Measurements from ENCODE around the gene OR9Q2.
"Not testable (repeated sequence)": the region's sequence is repeated elsewhere in the genome, so short reads cannot be mapped to it uniquely, and the experiment has no call there.

Gene OR9Q2, protein sequence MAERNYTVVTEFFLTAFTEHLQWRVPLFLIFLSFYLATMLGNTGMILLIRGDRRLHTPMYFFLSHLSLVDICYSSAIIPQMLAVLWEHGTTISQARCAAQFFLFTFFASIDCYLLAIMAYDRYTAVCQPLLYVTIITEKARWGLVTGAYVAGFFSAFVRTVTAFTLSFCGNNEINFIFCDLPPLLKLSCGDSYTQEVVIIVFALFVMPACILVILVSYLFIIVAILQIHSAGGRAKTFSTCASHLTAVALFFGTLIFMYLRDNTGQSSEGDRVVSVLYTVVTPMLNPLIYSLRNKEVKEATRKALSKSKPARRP

DNA sequence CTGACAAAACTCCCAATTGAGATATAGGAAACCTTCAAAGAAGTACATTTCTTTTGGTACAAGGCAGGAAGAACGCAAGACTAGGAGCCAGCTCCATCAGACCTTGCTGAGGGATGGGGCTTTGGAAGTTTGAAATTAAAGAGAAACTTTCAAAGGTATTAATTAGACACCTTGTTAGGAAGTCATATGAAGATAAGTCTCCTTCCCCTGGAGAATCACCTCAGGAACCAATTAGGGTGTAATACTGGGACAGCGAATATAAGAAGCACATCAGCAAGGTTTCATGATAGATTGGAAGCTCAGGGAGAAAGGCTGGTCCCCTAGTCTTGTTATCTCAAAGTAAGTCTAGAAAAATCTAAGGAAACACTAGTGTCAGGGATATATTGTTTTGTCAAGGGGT is at the start of gene OR9Q2:
OR9Q2 (plus strand) TSS at position 301 of the 400 bp plus-strand sequence. CDS start 1,421 bp downstream, outside the sequence.
- DNase-seq, result no peak

DNA sequence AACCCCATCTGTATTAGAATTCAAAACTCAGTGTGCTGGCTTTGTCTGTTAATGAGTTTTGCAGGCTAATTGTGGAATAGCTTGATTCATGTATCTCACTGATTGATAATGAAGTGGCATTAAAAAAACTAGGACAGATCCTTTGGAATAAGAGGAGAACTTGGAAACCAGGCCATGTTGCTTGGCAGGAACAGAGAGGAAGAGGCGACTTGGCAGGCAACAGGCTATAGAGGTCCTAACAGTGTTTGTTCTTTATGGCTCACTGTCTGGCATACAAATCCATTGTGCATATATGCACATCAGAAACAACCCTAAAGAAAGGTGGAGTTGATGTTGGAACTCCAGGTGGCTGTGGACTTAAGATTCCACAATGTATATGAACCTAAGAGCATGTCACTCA is 46.1 kb upstream of the OR9Q2 start:
- no peak for DNase-seq

DNA sequence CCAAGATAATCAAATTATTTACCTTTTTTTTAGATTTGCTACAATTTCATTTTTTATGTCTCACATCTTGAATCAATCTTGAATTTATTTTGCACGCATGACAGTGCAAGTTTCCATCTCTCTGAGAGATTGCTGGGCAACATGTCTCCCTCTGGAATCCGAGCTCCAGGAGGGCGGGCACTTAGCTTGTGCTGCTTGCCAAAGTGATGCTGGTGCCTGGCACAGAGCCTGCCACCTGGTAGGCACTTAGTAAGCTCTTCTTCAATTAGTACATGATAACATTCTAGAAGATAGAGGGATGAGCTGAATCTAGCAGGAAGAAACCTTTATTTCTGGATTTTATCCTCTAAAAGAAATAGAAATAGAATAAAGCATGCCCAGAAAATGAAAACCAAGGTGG is 36.1 kb upstream of the OR9Q2 start:
- DNase-seq, result no peak

DNA sequence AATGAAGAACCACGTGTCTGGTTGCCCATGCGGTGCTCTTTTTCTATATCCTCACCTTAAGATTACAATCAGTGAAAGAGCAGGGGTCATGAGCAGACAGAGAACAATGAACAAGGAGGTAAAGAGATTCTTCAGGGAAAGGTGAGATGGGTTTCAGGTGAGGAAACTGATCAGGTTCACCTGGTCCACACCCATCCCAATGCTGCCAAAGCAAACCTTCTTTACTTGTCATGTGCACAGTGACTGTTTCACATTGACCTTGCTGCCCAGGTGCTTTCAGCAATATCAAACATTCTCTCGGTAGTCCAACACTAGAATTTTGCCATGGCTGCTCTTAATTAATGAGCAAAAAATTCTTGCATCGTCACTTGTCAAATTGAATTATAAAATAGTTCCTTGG is 24.5 kb upstream of the OR9Q2 start:
- no peak for DNase-seq

DNA sequence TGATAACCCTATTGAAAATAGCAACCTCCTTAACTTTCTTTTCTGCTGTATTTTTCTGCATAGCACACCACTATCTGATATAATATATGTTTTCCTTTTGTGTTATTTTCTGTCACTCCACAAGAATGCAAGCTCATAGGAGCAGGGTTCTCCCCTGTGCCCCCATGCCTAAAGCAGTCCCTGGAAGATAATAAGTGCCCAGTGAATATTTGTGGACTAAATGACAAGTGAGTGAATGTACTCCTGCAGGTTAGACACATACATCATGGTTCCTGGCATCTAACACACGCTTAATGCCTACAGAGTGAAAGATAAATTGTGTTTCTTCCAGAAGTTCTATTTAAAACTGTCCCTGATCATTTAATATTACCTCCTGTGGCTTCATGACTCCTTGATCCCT is 23.9 kb upstream of the OR9Q2 start:
- no peak for DNase-seq

DNA sequence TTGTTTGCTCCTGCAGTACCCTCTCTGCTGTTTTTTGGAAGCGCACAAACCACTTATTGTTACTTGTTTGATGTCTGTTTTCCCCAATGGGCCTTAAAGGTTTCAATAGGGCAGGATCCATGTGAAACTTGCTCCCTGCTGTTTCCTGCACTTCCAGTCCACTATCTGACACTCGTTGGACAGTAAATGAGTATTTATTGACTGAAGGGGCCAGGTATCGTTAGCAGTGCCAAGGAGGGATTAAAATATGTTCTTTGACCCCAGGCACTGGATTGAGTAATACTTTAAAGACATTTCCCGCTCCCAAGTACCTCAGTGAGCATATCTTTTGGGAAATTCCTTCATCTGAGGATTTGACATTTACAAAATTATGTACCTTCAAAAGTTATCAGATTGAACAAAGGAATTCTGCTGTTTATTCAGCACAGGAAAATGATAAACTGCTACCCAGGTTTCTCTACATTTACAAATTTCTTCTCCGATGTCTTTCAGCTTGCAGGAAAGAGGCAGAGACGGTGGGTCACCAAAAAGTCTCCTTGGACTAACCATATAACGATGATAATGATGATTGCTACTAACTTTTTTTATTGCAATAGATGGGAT is 23.3 kb upstream of the OR9Q2 start:
- no peak for DNase-seq

DNA sequence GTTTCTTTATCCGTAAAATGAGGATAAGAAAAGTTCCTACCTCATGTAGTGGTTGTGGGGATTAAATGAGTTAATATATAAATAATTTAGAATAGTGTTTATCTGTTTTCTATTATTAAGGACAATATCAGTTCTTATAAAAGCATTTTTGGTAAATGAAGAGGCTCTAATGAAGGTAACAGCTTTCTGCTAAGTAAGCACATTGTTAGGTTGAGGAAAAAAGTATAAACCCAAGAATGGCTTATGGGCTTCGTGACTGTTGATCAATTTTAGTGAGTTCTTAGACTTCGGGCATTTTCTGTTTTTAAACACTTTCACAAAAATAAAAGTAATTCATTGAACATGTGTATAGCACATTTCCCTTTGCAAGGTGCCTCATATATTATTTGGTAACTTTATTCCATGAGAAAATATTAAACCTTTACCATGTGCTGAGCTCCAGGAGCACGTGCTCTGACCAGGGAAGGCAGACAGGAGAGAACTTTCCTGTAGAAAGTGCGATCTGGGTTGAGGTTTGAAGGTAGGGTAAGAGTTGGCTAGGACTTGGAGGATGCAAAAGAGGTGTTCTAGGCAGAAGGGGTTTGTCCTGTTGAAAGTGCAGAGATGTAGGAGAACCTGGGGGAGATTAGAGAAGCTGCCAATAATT is 11.3 kb upstream of the OR9Q2 start:
- no peak for DNase-seq

DNA sequence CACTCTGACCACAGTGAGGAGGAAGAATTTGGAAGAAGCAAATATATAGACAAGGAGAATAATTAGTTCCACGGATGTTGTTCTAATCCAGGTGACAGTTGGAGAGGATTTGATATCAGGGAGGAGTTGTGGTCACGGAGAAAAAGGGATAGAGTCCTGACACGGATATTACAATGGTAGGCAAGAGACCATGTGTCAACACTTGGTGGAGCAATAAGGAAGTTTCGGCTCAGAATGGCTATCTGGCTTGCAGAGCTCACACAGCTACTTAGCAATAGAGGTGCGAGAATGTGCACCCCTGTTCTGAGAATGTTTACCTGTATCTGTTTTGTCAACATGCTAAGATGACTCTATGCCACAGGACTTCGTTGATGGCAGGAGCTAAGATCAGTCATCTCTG is 10.4 kb upstream of the OR9Q2 start:
- no peak for DNase-seq

DNA sequence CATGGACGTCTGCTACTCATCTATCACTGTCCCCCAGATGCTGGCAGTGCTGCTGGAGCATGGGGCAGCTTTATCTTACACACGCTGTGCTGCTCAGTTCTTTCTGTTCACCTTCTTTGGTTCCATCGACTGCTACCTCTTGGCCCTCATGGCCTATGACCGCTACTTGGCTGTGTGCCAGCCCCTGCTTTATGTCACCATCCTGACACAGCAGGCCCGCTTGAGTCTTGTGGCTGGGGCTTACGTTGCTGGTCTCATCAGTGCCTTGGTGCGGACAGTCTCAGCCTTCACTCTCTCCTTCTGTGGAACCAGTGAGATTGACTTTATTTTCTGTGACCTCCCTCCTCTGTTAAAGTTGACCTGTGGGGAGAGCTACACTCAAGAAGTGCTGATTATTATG is 9.2 kb upstream of the OR9Q2 start:
- DNase-seq, result no peak

DNA sequence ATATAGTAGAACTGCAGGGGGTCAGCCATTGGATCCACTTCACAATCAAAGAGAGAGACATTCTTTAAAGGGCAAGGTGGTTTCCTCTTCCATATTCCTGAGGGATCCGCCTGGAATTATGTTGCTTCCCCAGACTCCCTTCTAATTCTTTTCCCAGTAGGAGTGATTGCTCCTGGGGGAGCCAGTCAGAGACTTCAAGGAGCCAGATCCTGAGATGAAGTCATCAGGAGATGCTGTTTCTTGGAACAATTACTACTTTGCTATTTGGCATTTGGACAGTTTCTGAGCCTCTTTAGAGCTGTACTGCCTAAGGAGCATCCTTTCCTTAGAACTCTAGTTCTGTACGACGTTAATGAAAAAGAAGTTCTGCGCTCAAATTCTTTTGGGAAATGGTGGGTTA is 1.9 kb upstream of the OR9Q2 start:
- DNase-seq, result no peak

DNA sequence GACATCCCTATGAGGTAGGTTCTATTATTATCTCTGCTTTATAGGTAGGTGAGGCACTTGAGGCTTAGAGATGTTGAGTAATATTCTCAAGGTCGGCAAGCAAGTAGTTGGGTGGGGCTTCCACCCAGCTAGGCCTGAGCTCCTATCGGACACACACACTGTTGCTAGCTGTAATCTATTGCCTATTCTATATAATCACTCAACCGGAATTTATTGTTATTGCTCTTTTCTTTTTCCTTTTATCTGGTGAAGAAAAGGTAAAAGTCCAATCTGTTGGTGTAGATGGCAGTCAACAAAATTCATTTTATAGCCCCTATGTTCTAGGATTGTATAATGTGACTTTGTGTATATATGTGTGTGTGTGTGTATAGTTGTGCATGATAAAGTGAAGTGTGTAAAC is 3.4 kb downstream of the OR9Q2 start:
- no peak for DNase-seq

DNA sequence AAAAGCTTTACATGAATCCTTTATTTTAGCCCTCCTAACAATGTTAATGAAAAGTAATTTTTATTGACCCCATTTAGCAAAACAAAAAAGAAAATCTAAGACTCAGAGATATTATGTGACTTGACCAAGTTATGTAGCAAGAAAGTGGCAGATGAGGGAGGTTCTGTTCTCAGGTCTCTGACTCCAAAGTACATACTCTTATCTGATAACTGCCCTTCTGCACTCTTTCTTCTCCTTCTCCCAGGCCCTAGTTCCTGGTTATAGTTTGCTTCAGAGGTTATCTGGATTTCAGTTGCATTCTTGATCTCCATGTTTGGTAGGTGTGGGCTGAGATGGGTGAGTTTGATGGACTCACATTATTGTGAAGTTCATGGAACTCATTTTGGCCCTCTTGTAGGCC is 4.5 kb downstream of the OR9Q2 start:
- DNase-seq, result no peak

DNA sequence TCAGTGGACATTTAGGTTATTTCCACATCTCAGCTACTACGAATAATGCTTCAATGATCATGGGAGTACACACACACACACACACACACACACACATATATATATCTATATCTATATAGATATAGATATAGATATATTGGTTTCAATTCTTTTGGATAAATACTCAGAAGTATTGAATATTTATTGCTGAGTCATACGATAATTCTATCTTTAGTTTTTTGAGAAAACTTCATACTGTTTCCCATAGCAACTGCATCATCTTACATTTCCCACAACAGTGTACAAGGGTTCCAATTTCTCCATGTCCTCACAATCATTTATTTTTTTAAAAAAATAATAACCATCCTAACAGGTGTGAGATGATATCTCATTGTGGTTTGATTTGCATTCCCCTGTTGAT is 7.1 kb downstream of the OR9Q2 start:
- no peak for DNase-seq

DNA sequence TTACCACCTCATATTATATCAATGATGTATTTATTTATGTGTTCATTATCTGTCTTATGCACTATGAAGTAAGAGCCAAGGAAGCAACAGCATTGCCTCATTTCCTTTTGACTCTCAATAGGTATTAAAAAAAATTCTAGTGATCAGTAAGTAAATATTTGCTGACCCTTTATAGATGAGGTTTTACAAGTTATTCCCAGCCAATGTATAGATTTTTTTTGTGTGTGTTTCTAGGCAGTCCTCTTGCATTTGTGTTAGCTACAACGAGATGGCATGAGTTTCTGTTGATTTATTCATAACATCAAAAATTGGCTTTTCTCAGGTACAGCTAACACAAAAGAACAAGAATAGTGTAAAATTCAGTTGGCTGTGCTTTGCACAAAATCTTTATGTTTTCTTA is 10.4 kb downstream of the OR9Q2 start:
- DNase-seq, result no peak

DNA sequence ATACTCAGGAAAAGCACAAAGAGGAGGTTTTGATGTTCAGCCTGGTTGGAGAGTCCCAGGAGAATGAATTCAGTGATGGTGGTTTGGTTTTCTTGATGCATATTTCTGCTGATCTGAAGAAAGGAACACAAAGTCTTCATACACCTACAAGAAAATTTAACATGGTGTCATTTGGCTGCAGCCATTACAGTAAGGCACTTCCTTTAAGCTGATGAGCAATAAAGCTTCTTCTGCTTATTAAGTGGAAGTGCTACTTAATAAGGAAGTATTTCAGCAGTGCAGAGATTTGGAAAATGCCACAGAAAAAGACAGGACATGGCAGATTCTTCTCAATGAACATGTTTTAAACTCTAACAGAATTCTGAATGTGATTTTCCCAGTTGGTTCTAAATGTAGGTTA is 15.2 kb downstream of the OR9Q2 start, which contains the start of gene OR1S2:
OR1S2 (minus strand) TSS at position 101 of the 400 bp plus-strand sequence; CDS start at position 101, 0 bp downstream.
- DNase-seq, result no peak

DNA sequence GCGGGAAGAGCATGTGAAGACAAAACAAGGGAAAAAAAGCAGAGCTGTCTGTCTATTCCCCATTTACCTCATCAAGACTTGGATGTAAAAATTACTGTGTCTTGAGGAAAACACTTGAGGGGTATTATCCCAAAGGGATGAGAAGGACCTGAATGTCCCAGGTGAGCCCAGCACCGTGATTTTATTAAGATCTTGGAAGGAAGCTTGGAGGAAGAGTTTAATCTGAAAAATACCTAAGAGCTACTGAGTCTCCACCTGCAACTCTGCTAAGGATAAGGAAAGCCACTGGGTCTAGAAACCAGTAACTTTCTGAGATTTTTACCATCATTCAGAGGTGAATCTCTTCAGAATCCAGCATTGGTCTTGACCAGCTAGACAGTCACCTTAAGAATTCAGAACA is 23.6 kb downstream of the OR9Q2 start, which contains the start of gene OR1S1:
OR1S1 (plus strand) TSS at position 301 of the 400 bp plus-strand sequence.
- not testable (repeated sequence) for DNase-seq

DNA sequence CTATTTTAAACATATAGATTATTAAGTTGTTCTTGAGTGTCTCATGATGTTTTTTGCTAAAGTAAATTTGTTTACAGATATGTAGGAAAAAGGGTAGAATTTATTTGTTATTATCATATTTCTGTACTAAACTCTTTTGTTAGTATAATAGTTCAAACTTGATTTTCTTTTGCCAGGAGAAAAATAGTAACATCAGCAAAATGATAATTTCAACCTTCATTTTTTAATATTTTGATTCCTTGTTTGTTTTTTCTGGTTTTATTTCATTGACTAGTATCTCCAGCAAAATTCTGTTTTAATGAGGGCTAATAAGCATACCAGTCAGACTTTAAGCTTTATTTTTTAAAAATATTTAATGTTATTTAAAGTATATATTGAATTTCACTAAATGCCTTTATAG is 27.6 kb downstream of the OR9Q2 start:
- no peak for DNase-seq

DNA sequence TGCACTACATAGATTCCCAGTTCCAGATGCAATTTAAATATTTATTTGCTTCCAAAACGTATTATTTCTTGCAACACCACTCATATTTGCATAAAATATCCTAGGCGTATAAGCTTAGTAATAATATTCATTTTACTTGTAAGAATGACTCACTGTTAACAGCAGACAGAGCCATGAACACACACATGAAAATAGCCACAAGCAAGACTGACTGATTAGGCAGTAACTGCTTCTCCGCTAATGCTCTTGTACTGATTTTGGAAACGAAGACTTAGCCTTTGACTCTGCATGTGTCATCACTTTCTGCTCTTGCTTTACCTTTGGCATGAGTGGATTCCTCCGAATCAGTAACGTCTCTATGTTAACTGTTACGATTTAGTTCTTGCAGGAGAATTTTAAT is 33.9 kb downstream of the OR9Q2 start:
- no peak for DNase-seq

DNA sequence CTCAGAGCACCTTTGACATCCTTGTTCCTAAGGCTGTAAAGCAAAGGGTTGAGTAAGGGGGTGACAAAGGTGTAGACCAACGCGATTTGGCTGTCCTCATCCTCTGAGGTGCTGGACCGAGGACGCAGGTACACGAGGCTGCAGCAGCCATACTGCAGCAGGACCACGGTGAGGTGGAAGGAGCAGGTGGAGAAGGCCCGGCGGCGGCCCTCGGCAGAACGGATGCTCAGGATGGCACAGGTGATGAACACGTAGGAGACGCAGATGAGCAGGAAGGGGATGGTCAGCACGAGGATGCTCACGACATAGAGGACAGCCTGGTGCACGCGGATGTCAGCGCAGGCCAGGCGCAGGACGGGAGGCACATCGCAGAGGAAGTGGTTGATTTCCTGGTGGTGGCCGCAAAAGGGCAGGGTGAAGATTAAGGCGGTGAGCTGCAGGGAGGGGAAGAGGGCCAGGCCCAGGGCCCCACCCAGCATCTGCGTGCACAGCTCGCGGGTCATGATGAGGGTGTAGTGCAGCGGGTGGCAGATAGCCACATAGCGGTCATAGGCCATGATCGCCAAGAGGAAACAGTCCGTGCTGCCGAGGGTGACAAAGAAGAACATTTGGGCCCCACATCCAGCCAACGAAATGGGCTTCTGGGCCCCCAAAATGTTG is 39.2 kb downstream of the OR9Q2 start:
- no peak for DNase-seq

All from CD4-positive, alpha-beta T cell treated with Interleukin-15 for 1 hour (primary cell).